H9 (cell line): Measurements from ENCODE around the gene PTGDR2. TPM values are rescaled to one million over a fixed set of nuclear protein-coding genes. Genes with fewer than 3 reads are reported as not detected.
A peak's percentile ranks its signal among the peaks of the same experiment; 100 is the strongest.

Experiments used
- DNase-seq: peaks from one replicate; pipeline ENCODE4 v3.0.0-alpha.2; 2017
- H2AFZ ChIP-seq: one replicate; pipeline ENCODE4 v1.6.1; 2013; ENCODE audit warnings: mild to moderate bottlenecking, low read length, control low read depth, moderate library complexity
- H2AK5ac ChIP-seq: 2 replicates; pipeline ENCODE4 v1.6.1; 2013; ENCODE audit warnings: low read length, control low read depth, mixed read lengths; ENCODE audit not compliant: insufficient read length
- H2BK120ac ChIP-seq: one replicate; pipeline ENCODE4 v1.6.1; 2013; ENCODE audit warnings: low read depth, mild to moderate bottlenecking, low read length, control low read depth, inconsistent platforms; ENCODE audit not compliant: poor library complexity, severe bottlenecking
- H2BK12ac ChIP-seq: 2 replicates; pipeline ENCODE4 v1.6.1; 2013; ENCODE audit warnings: low read length, control low read depth, mixed read lengths, low read depth; ENCODE audit not compliant: insufficient read length
- H2BK15ac ChIP-seq: 2 replicates; pipeline ENCODE4 v1.6.1; 2013; ENCODE audit warnings: low read depth, low read length, control low read depth
- H2BK20ac ChIP-seq: one replicate; pipeline ENCODE4 v1.6.1; 2013; ENCODE audit warnings: low read depth, mild to moderate bottlenecking, low read length, control low read depth, inconsistent platforms; ENCODE audit not compliant: poor library complexity, severe bottlenecking
- H2BK5ac ChIP-seq: 2 replicates; pipeline ENCODE4 v1.6.1; 2013; ENCODE audit warnings: low read length, control low read depth, mixed read lengths; ENCODE audit not compliant: insufficient read length
- H3K14ac ChIP-seq: 2 replicates; pipeline ENCODE4 v1.6.1; 2013; ENCODE audit warnings: low read length, control low read depth; ENCODE audit not compliant: insufficient read depth
- H3K18ac ChIP-seq: 2 replicates; pipeline ENCODE4 v1.6.1; 2013; ENCODE audit warnings: low read depth, mild to moderate bottlenecking, mixed read lengths, low read length, control low read depth; ENCODE audit not compliant: insufficient read length
- H3K23ac ChIP-seq: 2 replicates; pipeline ENCODE4 v1.6.1; 2013; ENCODE audit warnings: low read length, control low read depth, mixed read lengths, low read depth; ENCODE audit not compliant: insufficient read length
- H3K23me2 ChIP-seq: 2 replicates; pipeline ENCODE4 v1.6.1; 2013; ENCODE audit warnings: low read depth, mild to moderate bottlenecking, mixed read lengths, low read length, control low read depth; ENCODE audit not compliant: insufficient read length, poor library complexity, severe bottlenecking
- H3K27ac ChIP-seq: 2 replicates; pipeline ENCODE4 v1.5.1; 2013; ENCODE audit warnings: low read length, control low read depth, mixed read lengths, low read depth; ENCODE audit not compliant: insufficient read length
- H3K27me3 ChIP-seq: 2 replicates; pipeline ENCODE4 v1.6.1; 2013; ENCODE audit warnings: low read length, control low read depth, inconsistent platforms; ENCODE audit not compliant: insufficient read depth
- H3K4ac ChIP-seq: 2 replicates; pipeline ENCODE4 v1.6.1; 2013; ENCODE audit warnings: low read depth, mild to moderate bottlenecking, control low read depth, inconsistent platforms, low read length, moderate library complexity
- H3K4me1 ChIP-seq: 2 replicates; pipeline ENCODE4 v1.6.1; 2013; ENCODE audit warnings: low read length, control low read depth, inconsistent platforms; ENCODE audit not compliant: insufficient read depth
- H3K4me2 ChIP-seq: 2 replicates; pipeline ENCODE4 v1.6.1; 2013; ENCODE audit warnings: low read length, control low read depth, mixed read lengths; ENCODE audit not compliant: insufficient read length, insufficient read depth
- H3K56ac ChIP-seq: 2 replicates; pipeline ENCODE4 v1.6.1; 2013; ENCODE audit warnings: low read depth, mild to moderate bottlenecking, mixed read lengths, low read length, control low read depth; ENCODE audit not compliant: insufficient read length
- H3K79me1 ChIP-seq: 2 replicates; pipeline ENCODE4 v1.6.1; 2013; ENCODE audit warnings: low read depth, mild to moderate bottlenecking, moderate library complexity, low read length, control low read depth, inconsistent platforms; ENCODE audit not compliant: insufficient read depth, poor library complexity, severe bottlenecking
- H3K79me2 ChIP-seq: 2 replicates; pipeline ENCODE4 v1.6.1; 2013; ENCODE audit warnings: low read length, control low read depth, inconsistent platforms; ENCODE audit not compliant: insufficient read depth
- H3K9ac ChIP-seq: 2 replicates; pipeline ENCODE4 v1.6.1; 2013; ENCODE audit warnings: low read length, control low read depth, mixed read lengths; ENCODE audit not compliant: insufficient read length; ENCODE audit errors: extremely low read depth
- H3K9me3 ChIP-seq: one replicate; pipeline ENCODE4 v1.6.1; 2013; ENCODE audit warnings: low read depth, low read length, inconsistent platforms; ENCODE audit not compliant: control insufficient read depth
- H3T11ph ChIP-seq: one replicate; pipeline ENCODE4 v1.6.1; 2013; ENCODE audit warnings: mild to moderate bottlenecking, low read length, control low read depth, inconsistent platforms
- H4K20me1 ChIP-seq: one replicate; pipeline ENCODE4 v1.6.1; 2013; ENCODE audit not compliant: control insufficient read depth, insufficient read length, insufficient read depth
- H4K5ac ChIP-seq: 2 replicates; pipeline ENCODE4 v1.6.1; 2013; ENCODE audit warnings: low read depth, mild to moderate bottlenecking, mixed read lengths, low read length, control low read depth; ENCODE audit not compliant: insufficient read length
- H4K8ac ChIP-seq: replicated peaks from 2 replicates; pipeline ENCODE4 v1.6.1; 2013; ENCODE audit warnings: low read length, control low read depth, mixed read lengths, low read depth; ENCODE audit not compliant: insufficient read length
- H4K91ac ChIP-seq: 2 replicates; pipeline ENCODE4 v1.6.1; 2013; ENCODE audit warnings: low read depth, mild to moderate bottlenecking, moderate library complexity, mixed read lengths, low read length, control low read depth; ENCODE audit not compliant: insufficient read length
- H3K27ac Mint-ChIP-seq, 3 experiments: 2 replicates in 2 of 3; 3 replicates in 1 of 3; pipeline ENCODE4 v1.8.0; 2020 to 2021; ENCODE audit warnings: mixed read lengths in 3 of 3, mild to moderate bottlenecking in 1 of 3, moderate library complexity in 1 of 3
- H3K27me3 Mint-ChIP-seq: 2 replicates; pipeline ENCODE4 v1.8.0; 2021; ENCODE audit warnings: low read depth, mild to moderate bottlenecking, moderate library complexity, mixed read lengths
- H3K36me3 Mint-ChIP-seq, 3 experiments: 2 replicates in 2 of 3; 3 replicates in 1 of 3; pipeline ENCODE4 v1.8.0; 2020 to 2021; ENCODE audit warnings: low read depth in 3 of 3, mixed read lengths in 3 of 3; ENCODE audit not compliant: insufficient read depth in 1 of 3
- H3K4me1 Mint-ChIP-seq, 2 experiments: 2 replicates each; pipeline ENCODE4 v1.8.0; 2020; ENCODE audit warnings: mixed read lengths in 2 of 2
- H3K4me3 Mint-ChIP-seq, 2 experiments: 2 replicates in 1 of 2; 3 replicates in 1 of 2; pipeline ENCODE4 v1.8.0; 2020 to 2021; ENCODE audit warnings: mild to moderate bottlenecking in 2 of 2, mixed read lengths in 2 of 2, moderate library complexity in 1 of 2
- H3K9me3 Mint-ChIP-seq, 2 experiments: 2 replicates in 1 of 2; 3 replicates in 1 of 2; pipeline ENCODE4 v1.8.0; 2020; ENCODE audit warnings: mild to moderate bottlenecking in 2 of 2, mixed read lengths in 2 of 2, moderate library complexity in 1 of 2
- CTCF ChIP-seq: fragments of 200-600 bp; sonication (generic); conservative IDR thresholded peaks from 3 replicates; pipeline ENCODE4 v1.8.0; 2021; ENCODE audit warnings: antibody characterized with exemption, mild to moderate bottlenecking
- WGBS: extraction: QIAGEN DNeasy Blood & Tissue Kit; methylation state at CpG from one replicate; pipeline ENCODE4 v1.1.7; 2013; ENCODE audit warnings: missing lambda C conversion rate, low lambda C conversion rate, mixed read lengths; ENCODE audit not compliant: insufficient read length; ENCODE audit errors: extremely low coverage; 5-methylcytosine and 5-hydroxymethylcytosine counted together
- total RNA-seq: library from RNA; stranded (reverse); gene quantifications from 2 replicates; pipeline ENCODE4 v1.2.1, GENCODE V29; 2021

PTGDR2 gene
- total RNA-seq, 1 experiment from 2014 or later: not detected

DNA sequence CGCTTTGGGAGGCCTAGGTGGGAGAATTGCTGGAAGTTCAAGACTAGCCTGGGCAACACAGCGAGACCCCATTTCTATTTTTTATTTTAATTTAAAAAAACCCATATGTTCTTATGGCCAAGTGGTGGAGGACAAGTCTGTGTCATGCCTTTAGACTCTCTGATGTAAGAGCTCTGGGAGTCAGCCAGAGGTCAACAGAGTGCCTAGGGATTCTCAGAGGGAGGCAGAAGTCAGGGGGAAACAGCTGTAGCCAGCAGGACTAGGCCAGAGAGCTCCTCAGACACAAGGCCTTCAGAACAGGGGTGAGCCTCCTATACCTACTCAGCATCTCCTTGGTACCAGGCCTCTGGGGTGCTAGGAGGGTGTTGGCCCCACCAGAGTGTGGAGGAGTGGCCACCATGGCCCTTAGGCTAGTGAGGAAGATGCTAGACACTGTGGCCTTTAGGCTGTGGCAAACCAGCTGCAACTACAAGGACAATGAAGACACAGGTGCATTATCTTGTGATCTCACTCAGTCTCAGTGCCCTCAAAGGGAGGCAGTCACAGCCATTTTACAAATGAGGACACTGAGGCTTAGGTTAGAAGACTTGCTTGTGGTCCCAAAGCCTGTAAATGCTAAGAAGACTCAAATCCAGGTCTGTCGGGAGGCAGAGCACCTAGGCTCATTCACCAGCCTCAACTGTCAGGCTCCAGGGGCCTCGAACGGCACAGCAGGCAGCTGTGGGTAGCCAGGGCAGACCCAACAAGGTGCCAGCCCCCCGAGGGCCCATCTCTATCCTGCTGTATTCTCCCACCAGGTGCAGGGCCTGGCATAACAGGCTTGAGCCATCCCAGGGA lies 16.6 kb upstream of the PTGDR2 start:
- Histone ChIP-seq H4K91ac (no peak overlapping the region), H3K27ac (no peak overlapping the region), H3K9ac (no peak overlapping the region), H2BK12ac (peak overlapping the region; percentile 42), H3T11ph (no peak overlapping the region), H3K14ac (no peak overlapping the region; the same call in 1 of the 2 replicates), H3K79me1 (no peaks in the 10 kb centered on the region), H3K79me2 (no peaks in the 10 kb centered on the region), H3K4ac (no peak overlapping the region), H3K27me3 (no peaks in the 10 kb centered on the region), H2BK20ac (no peak overlapping the region), H4K8ac (no peak overlapping the region), H2BK120ac (no peak overlapping the region), H2AFZ (no peak overlapping the region), H2BK5ac (no peak overlapping the region), H2BK15ac (no peak overlapping the region), H3K23ac (no peak overlapping the region), H2AK5ac (no peak overlapping the region), H4K20me1 (no peaks in the 10 kb centered on the region), H3K4me1 (peaks cover 2% of the 10 kb centered on the region; the same call in 1 of the 2 replicates), H3K9me3 (no peaks in the 10 kb centered on the region), H3K4me2 (no peak overlapping the region), H3K23me2 (no peaks in the 10 kb centered on the region), H4K5ac (no peak overlapping the region), H3K18ac (no peak overlapping the region), H3K56ac (no peak overlapping the region)
- H3K4me3 Mint-ChIP-seq: no peak overlapping the region
- H3K36me3 Mint-ChIP-seq: no peaks in the 10 kb centered on the region
- peaks cover 8 to 9% of the 10 kb centered on the region in 2 experiments for H3K4me1 Mint-ChIP-seq
- DNase-seq: no peak
- no peaks in the 10 kb centered on the region for H3K9me3 Mint-ChIP-seq
- no peaks in the 10 kb centered on the region; the same call in 1 of the 2 replicates for H3K27me3 Mint-ChIP-seq
- TF ChIP-seq CTCF: no peak
- H3K27ac Mint-ChIP-seq: no peak overlapping the region; a peak in 1 of 7 replicates
- WGBS: no CpG with 5 or more reads among the region's 6 CpGs
